ENCODE results near the gene E2F1. TPM values are rescaled to one million over a fixed set of nuclear protein-coding genes. Genes with fewer than 3 reads are reported as not detected.

Gene E2F1
- total and polyA plus RNA-seq, 2 donors (not counting 3 experiments of a cell fraction or from before 2014, with no cell fraction given): 20.7 to 29.6 TPM

DNA sequence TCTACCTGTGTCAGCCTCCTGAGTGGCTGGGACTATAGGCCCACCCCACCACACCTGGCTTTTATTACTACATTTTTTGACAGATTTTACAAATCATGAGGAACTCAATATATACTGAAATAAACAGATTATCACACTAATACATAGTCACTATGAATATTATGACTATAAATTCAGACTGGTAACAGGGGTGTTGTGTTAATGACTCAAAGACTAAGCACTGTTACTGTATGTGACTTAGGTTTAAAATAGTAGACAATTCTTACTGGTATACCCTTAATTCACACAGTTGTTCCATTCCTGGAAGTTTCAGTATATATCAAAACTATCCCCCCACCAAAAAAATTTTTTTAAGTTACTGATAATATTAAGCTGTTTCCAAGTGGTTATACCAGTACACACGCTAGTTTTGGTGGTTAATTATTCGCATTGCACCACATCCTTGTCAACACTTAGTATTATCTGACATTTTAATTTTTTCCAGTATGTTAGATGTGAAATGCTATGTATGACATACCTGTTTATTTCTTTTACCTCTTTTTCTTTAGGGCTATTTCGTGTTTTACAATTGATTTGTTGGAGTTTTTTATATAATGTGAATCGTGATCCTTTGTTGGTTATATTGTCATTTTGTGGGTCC is 58.5 kb downstream of the E2F1 start:
- POLR2A ChIA-PET: no interaction called here
- no TSS peak for BruUV-seq (replicated peaks)
- no peaks in the 10 kb centered on the region for H3K9me1 ChIP-seq (replicated peaks; ENCODE audit: control insufficient read depth, extremely low read depth, insufficient read depth, low read length)
- no peak overlapping the region for H3K9ac ChIP-seq (replicated peaks; ENCODE audit: extremely low read depth, insufficient read depth, low read length)
- no peaks in the 10 kb centered on the region for H3K27me3 ChIP-seq (ENCODE audit: control insufficient read depth in 2 of 2, insufficient read depth in 2 of 2, low read length in 2 of 2)
- H3K27ac ChIP-seq (ENCODE audit: insufficient read depth, low read depth, low read length): no peak overlapping the region
- FAIRE-seq (no peak), DNase-seq (ENCODE audit: low read depth, low spot score) (no peak)
- TF ChIP-seq MYC (IDR thresholded peaks at IDR 0.05; ENCODE audit: low read depth, low read length) (no peak), POLR2A (IDR thresholded peaks at IDR 0.05; ENCODE audit: low read depth, low read length) (no peak)
- H3K4me1 ChIP-seq (ENCODE audit: control insufficient read depth, extremely low read depth, insufficient read depth, low read length): no peaks in the 10 kb centered on the region
- H4K20me1 ChIP-seq (replicated peaks; ENCODE audit: control insufficient read depth, extremely low read depth, insufficient read depth, low read length): no peaks in the 10 kb centered on the region
- intact Hi-C loops (cut with micrococcal nuclease) (no loop called here), dilution Hi-C loops (cut with MboI; ENCODE audit: extremely low pct_ligation_motif_present, low sequenced_read_pairs) (no loop called here)
- H2AFZ ChIP-seq (ENCODE audit: low read depth, low read length): no peak overlapping the region
- no peaks in the 10 kb centered on the region for H3K79me2 ChIP-seq (ENCODE audit: control insufficient read depth, insufficient read depth, low read length)
- H3K4me3 ChIP-seq (replicated peaks in 1 of 3; ENCODE audit: insufficient read depth in 1 of 3, low read depth in 1 of 3, low read length in 3 of 3): no peak overlapping the region
- CTCF ChIA-PET: no interaction called here
- H3K36me3 ChIP-seq (ENCODE audit: control insufficient read depth in 2 of 2, extremely low read depth in 1 of 2, insufficient read depth in 2 of 2, low read length in 2 of 2): peaks cover 0 to 6% of the 10 kb centered on the region in 2 experiments
- H3K4me2 ChIP-seq (ENCODE audit: insufficient read depth, low read length): no peak overlapping the region
- H3K9me3 ChIP-seq (replicated peaks; ENCODE audit: control insufficient read depth, insufficient read depth, low read length): no peaks in the 10 kb centered on the region

DNA sequence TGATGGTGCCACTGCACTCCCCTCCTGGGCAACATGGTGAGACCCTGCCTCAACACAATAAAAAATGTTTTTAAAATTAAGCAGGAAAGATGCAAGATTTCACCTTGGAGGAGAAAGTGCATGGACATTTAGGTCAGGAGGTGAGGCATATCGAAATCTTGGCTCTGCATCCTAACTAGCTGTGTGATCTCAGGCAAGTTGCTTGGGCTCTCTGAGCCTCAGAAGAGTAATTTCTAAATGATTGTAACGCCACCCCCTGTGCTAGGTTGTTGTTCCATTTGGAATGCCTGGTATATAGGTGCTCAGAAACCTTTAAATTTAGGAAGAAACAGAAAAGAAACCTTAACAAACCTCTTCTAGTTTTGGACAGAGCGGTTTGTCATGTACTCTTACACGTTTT is 60.0 kb downstream of the E2F1 start:
- ChIA-PET CTCF (interaction anchor here (0.6 kb wide), 1 partner anchor 154 kb away, joined by 5 read pairs; no protein-coding TSS in a partner anchor), POLR2A (no interaction called here)
- Histone ChIP-seq H4K20me1 (replicated peaks; ENCODE audit: control insufficient read depth, extremely low read depth, insufficient read depth, low read length) (no peaks in the 10 kb centered on the region), H3K9ac (replicated peaks; ENCODE audit: extremely low read depth, insufficient read depth, low read length) (no peak overlapping the region), H3K27ac (ENCODE audit: insufficient read depth, low read depth, low read length) (no peak overlapping the region), H3K9me1 (replicated peaks; ENCODE audit: control insufficient read depth, extremely low read depth, insufficient read depth, low read length) (no peaks in the 10 kb centered on the region), H3K4me3 (replicated peaks in 1 of 3; ENCODE audit: insufficient read depth in 1 of 3, low read depth in 1 of 3, low read length in 3 of 3) (no peak overlapping the region), H3K36me3 (ENCODE audit: control insufficient read depth in 2 of 2, extremely low read depth in 1 of 2, insufficient read depth in 2 of 2, low read length in 2 of 2) (peaks cover 0 to 6% of the 10 kb centered on the region in 2 experiments), H3K27me3 (ENCODE audit: control insufficient read depth in 2 of 2, insufficient read depth in 2 of 2, low read length in 2 of 2) (no peaks in the 10 kb centered on the region), H2AFZ (ENCODE audit: low read depth, low read length) (no peak overlapping the region), H3K4me2 (ENCODE audit: insufficient read depth, low read length) (no peak overlapping the region), H3K4me1 (ENCODE audit: control insufficient read depth, extremely low read depth, insufficient read depth, low read length) (no peaks in the 10 kb centered on the region), H3K9me3 (replicated peaks; ENCODE audit: control insufficient read depth, insufficient read depth, low read length) (no peaks in the 10 kb centered on the region), H3K79me2 (ENCODE audit: control insufficient read depth, insufficient read depth, low read length) (no peaks in the 10 kb centered on the region)
- TF ChIP-seq FOS (IDR thresholded peaks at IDR 0.05; ENCODE audit: borderline replicate concordance, insufficient read depth, low read length) (no peak), JUN (IDR thresholded peaks at IDR 0.05; ENCODE audit: borderline replicate concordance, insufficient read depth, insufficient read length, low read depth) (no peak), MYC (IDR thresholded peaks at IDR 0.05; ENCODE audit: low read depth, low read length) (no peak), POLR2AphosphoS5 (IDR thresholded peaks at IDR 0.05; ENCODE audit: insufficient read depth, low read depth, low read length) (no peak), EZH2 (IDR thresholded peaks at IDR 0.05; ENCODE audit: borderline replicate concordance, low read depth, low read length, severe bottlenecking) (no peak), GATA2 (IDR thresholded peaks at IDR 0.05; ENCODE audit: insufficient read depth, insufficient read length, low read depth, low read length) (no peak), POLR2A (IDR thresholded peaks at IDR 0.05; ENCODE audit: low read depth, low read length) (no peak)
- TF ChIP-seq, protein P1, sequence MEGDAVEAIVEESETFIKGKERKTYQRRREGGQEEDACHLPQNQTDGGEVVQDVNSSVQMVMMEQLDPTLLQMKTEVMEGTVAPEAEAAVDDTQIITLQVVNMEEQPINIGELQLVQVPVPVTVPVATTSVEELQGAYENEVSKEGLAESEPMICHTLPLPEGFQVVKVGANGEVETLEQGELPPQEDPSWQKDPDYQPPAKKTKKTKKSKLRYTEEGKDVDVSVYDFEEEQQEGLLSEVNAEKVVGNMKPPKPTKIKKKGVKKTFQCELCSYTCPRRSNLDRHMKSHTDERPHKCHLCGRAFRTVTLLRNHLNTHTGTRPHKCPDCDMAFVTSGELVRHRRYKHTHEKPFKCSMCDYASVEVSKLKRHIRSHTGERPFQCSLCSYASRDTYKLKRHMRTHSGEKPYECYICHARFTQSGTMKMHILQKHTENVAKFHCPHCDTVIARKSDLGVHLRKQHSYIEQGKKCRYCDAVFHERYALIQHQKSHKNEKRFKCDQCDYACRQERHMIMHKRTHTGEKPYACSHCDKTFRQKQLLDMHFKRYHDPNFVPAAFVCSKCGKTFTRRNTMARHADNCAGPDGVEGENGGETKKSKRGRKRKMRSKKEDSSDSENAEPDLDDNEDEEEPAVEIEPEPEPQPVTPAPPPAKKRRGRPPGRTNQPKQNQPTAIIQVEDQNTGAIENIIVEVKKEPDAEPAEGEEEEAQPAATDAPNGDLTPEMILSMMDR (IDR thresholded peaks at IDR 0.05; ENCODE audit: extremely low read depth in 1 of 2, insufficient read depth in 1 of 2, low read depth in 1 of 2, low read length in 2 of 2): no peak
- TF ChIP-seq, protein P2, sequence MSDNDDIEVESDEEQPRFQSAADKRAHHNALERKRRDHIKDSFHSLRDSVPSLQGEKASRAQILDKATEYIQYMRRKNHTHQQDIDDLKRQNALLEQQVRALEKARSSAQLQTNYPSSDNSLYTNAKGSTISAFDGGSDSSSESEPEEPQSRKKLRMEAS (IDR thresholded peaks at IDR 0.05; ENCODE audit: insufficient read depth, insufficient read length): no peak
- DNase-seq (ENCODE audit: low read depth, low spot score) (no peak), FAIRE-seq (no peak)
- BruUV-seq (replicated peaks): no TSS peak
- dilution Hi-C loops (cut with MboI; ENCODE audit: extremely low pct_ligation_motif_present, low sequenced_read_pairs): no loop called here
- intact Hi-C loops (cut with micrococcal nuclease): no loop called here
